HG03469 (cell line): ENCODE results near the gene ZNF419.
A peak's percentile ranks its signal among the peaks of the same experiment; 100 is the strongest.

Experiments used
- ATAC-seq: cut with Tn5 transposase; IDR thresholded peaks from one replicate; pipeline ENCODE4 v1.9.1; 2021; ENCODE audit warnings: mild to moderate bottlenecking, moderate library complexity, moderate number of reproducible peaks; ENCODE audit not compliant: unreplicated experiment

Gene ZNF419

GRCh38 chr19:57527136-57527881 is 39.8 kb downstream of the ZNF419 start, which contains the start of gene ZNF549:
TSS of gene ZNF549 (plus strand) at chr19:57527356. CDS start at chr19:57527574, 218 bp downstream.
- ATAC-seq, result peak; percentile 94

GRCh38 chr19:57537953-57538547 is 50.5 kb downstream of the ZNF419 start:
- no peak for ATAC-seq
